Measurements from ENCODE around the gene DDX4. TPM values are rescaled to one million over a fixed set of nuclear protein-coding genes. Genes with fewer than 3 reads are reported as not detected.
"Not testable (repeated sequence)": the region's sequence is repeated elsewhere in the genome, so short reads cannot be mapped to it uniquely, and the experiment has no call there.

Gene DDX4
- total RNA-seq, 3 donors from 2014 or later: not detected

DNA sequence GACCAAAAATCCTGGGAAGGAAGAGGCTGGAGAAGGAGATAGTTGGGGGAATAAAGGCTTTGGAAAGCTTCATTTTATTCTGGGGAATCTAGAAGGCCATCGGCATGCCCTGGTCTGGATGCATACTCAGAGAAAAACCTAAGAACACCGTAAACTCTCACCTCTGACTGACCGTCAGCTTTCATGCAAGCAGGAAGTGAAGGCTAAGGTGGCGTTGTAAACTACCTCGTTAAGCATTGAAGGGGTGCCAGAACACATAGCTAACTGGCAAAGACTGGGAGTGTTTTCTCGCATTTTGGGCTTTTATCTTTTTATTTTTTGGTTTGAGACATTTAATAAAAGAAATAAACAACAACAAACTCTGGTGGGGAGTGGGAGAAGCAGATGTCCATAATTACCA, 23.1 kb upstream of the DDX4 start:
- ATAC-seq: peak; percentile 53
- no peaks in the 10 kb centered on the region for H3K9me3 ChIP-seq
- H3K36me3 ChIP-seq (ENCODE audit: low read depth): no peaks in the 10 kb centered on the region
- no peaks in the 10 kb centered on the region for H3K4me1 ChIP-seq (ENCODE audit: low read depth)
- peak in 1 of 3 donors; percentile 48 for DNase-seq
- intact Hi-C loops (cut with DNase I, micrococcal nuclease): no loop called here
- no peak overlapping the region for H3K4me3 ChIP-seq
- no peak for TF ChIP-seq CTCF (IDR thresholded peaks at IDR 0.05)

- H3K4me3 ChIP-seq: no peak overlapping the region
- ATAC-seq (no peak), DNase-seq (no peak)
- intact Hi-C loops (cut with DNase I, micrococcal nuclease): no loop called here
- H3K9me3 ChIP-seq: no peaks in the 10 kb centered on the region
- no peaks in the 10 kb centered on the region for H3K4me1 ChIP-seq (ENCODE audit: low read depth)
- H3K36me3 ChIP-seq (ENCODE audit: low read depth): no peaks in the 10 kb centered on the region
- no peak for TF ChIP-seq CTCF (IDR thresholded peaks at IDR 0.05)
Observed at GRCh38 chr5:55715519-55716078, 22.3 kb upstream of the DDX4 start.

DNA sequence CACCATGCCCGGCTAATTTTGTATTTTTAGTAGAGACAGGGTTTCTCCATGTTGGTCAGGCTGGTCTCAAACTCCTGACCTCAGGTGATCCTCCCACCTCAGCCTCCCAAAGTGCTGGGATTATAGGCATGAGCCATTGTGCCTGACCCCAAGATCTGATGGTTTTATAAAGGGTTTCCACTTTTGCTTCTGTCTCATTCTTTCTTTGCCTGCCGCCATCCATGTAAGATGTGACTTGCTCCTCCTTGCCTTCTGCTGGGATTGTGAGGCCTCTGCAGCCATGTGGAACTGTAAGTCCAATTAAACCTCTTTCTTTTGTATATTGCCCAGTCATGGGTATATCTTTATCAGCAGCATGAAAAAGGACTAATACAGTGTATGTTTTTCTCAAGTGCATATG, 18.8 kb upstream of the DDX4 start:
- H3K36me3 ChIP-seq (ENCODE audit: low read depth); H3K4me1 ChIP-seq (ENCODE audit: low read depth); DNase-seq; H3K4me3 ChIP-seq; intact Hi-C loops (cut with DNase I, micrococcal nuclease); ATAC-seq; H3K9me3 ChIP-seq: not testable (repeated sequence)

DNA sequence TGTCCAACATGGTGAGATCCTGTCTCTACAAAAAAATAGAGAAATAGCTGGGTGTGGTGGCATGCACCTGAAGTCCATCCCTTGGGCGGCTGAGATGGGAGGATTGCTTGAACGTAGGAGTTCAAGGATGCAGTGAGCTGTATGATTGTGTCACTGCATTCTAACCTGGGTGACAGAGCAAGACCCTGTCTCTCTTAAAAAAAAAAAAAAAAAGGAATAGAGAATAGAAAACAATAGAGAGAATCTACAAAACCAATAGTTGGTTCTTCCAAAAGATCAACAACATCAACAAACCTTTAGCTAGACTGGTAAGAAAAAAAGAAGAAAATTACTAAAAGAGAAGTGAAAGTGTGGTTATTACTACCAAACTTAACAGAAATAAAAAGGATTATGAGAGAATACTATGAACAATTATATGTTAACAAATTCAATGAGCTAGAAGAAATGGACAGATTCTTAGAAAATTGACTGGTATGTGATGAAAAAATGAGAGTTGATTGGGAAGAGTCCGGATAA, 17.6 kb upstream of the DDX4 start:
- TF ChIP-seq CTCF (IDR thresholded peaks at IDR 0.05): no peak
- Histone ChIP-seq H3K4me3 (no peak overlapping the region), H3K4me1 (ENCODE audit: low read depth) (no peaks in the 10 kb centered on the region), H3K36me3 (ENCODE audit: low read depth) (no peaks in the 10 kb centered on the region), H3K9me3 (no peaks in the 10 kb centered on the region)
- ATAC-seq (no peak), DNase-seq (no peak)
- intact Hi-C loops (cut with DNase I, micrococcal nuclease): no loop called here

DNA sequence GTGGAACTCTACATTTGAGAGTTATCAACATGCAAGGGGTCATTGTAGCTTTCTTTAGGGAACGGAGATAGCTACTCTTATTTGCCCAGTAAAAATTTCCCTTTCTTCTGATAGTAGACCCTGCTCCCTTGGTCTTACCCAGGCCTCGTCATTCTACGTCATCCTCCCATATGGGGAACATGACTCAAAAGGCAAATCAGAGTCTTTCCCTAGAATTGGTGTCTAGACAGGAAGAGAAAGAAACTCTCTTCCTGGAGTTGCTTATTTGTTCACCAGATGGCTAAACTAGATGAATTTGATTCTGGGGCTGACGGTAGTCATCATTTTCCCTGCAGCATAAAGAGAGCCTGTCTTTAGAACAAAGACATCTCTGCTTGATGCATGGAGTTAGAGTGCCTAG, 13.6 kb upstream of the DDX4 start:
- H3K4me3 ChIP-seq: no peak overlapping the region
- H3K4me1 ChIP-seq (ENCODE audit: low read depth): no peaks in the 10 kb centered on the region
- no peak for DNase-seq
- no peak for TF ChIP-seq CTCF (IDR thresholded peaks at IDR 0.05)
- H3K9me3 ChIP-seq: no peaks in the 10 kb centered on the region
- no peaks in the 10 kb centered on the region for H3K36me3 ChIP-seq (ENCODE audit: low read depth)
- no peak for ATAC-seq
- intact Hi-C loops (cut with DNase I, micrococcal nuclease): no loop called here

DNA sequence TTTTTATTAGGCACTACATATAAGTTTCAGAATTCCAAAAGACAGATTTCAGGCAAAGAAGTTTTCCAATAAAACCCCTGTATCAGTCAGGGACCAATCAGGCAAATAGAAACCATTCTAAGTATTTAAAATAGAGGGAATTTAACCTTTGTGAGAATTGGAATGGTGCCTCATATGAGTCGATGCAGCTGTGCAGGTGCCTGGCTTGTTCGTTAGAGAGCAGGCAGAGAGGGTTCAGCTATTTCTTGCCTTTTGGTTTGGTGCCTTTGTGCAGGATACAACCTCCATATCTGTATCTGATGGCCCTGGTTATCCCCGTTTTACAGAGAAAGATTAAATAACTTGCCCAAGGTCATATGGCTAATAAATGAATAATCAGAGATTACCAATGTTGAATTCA, 6.0 kb upstream of the DDX4 start:
- intact Hi-C loops (cut with DNase I, micrococcal nuclease): no loop called here
- DNase-seq (no peak), ATAC-seq (no peak)
- no peaks in the 10 kb centered on the region for H3K9me3 ChIP-seq
- no peaks in the 10 kb centered on the region for H3K36me3 ChIP-seq (ENCODE audit: low read depth)
- H3K4me1 ChIP-seq (ENCODE audit: low read depth): no peaks in the 10 kb centered on the region
- H3K4me3 ChIP-seq: no peak overlapping the region
- no peak for TF ChIP-seq CTCF (IDR thresholded peaks at IDR 0.05)

Data from mucosa of descending colon (tissue), 3 donors.